Stimulated activated CD4-positive, alpha-beta T cell treated with anti-CD3 and anti-CD28 coated beads, TNF-alpha, amount 100 ng/mL, for 48 hours (primary cell): ENCODE results near the gene LMOD1.

ENCODE experiments used
- DNase-seq, 3 donors: peaks; one replicate each; pipeline ENCODE4 v3.0.0-alpha.2; 2020; ENCODE audit warnings: low read depth in 3 of 3

Gene LMOD1

DNA sequence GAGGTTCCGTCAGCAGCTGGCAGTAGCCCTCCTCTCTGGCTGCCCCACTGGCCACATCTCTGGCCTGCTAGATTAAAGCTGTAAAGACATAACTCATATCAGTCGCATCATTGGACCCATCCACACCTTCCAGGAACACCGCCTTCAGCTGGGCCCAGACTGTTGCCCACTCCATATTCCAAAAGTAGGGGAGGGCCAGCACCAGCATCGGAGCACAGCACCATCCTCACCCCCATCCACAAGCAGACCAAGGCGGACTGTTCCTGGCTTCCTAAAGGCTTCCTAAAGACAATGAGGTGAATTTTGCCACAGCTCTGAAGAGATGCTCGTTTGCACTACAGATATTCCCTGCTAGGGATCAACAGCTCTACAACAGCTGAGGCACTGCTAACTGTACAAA lies 54.1 kb downstream of the LMOD1 start:
- no peak for DNase-seq

DNA sequence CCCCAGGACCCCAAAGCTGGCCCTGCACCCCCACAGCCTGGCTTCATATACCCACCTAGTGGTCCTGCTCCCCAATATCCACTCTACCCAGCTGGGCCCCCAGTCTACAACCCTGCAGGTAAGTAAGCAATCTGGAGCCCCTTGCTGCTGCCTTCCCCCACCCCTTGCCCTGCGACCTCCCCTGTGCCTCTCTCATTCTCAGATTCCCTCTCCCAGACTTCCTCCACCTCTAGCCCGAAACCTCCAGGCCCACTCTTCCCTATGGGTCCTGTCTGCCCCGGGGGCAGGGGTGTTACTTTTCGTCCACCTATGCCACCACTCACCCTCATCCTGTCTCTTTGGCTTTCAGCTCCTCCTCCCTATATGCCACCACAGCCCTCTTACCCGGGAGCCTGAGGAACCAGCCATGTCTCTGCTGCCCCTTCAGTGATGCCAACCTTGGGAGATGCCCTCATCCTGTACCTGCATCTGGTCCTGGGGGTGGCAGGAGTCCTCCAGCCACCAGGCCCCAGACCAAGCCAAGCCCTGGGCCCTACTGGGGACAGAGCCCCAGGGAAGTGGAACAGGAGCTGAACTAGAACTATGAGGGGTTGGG lies 54.8 kb downstream of the LMOD1 start:
- no peak for DNase-seq

DNA sequence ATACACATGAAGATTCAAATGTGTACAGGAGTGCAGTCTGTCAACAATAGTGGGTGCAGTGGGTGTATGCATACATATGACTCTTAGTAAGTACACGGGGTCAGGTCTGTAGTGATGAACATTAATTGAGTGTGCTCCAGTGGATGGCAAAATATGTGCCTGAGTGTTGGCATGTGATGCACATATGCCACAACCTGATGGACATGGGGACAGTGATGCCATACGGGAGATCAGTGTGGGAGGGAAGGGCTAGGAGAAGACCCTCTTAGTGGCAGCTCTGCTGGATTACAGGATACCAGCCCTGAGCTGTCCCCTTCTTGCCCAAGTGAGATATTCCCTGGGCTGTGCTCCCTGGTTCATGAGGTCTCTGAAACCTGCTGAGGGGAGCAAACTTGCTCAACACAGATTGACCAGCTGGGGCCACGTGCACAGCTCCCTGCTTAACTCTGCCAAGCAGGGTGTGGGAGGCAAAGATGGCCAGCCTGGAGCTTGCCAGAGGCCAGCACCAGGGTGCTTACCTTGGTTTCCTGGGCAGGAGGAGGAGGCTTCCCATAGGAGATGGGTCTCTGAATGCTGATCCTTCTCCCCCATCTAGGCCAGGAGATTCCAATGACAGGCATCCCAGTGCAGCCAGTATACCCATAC lies 55.4 kb downstream of the LMOD1 start:
- DNase-seq, result no peak

DNA sequence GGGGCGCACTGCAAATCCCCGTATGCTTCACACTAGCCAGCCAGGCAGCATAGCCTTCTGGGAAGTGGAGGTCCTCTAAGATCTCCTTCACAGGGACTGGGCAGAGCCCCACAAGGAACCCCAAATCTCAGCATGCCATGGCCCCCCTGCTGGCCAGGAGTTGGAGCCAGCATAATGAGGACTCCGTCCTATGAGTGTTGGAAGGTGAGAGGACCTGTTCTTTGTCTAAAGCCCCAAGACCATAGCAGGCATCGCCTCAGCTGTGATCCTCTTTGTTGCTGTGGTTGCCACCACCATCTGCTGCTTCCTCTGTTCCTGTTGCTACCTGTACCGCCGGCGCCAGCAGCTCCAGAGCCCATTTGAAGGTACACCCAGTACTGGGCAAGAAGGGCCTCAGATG lies 56.1 kb downstream of the LMOD1 start:
- no peak for DNase-seq

DNA sequence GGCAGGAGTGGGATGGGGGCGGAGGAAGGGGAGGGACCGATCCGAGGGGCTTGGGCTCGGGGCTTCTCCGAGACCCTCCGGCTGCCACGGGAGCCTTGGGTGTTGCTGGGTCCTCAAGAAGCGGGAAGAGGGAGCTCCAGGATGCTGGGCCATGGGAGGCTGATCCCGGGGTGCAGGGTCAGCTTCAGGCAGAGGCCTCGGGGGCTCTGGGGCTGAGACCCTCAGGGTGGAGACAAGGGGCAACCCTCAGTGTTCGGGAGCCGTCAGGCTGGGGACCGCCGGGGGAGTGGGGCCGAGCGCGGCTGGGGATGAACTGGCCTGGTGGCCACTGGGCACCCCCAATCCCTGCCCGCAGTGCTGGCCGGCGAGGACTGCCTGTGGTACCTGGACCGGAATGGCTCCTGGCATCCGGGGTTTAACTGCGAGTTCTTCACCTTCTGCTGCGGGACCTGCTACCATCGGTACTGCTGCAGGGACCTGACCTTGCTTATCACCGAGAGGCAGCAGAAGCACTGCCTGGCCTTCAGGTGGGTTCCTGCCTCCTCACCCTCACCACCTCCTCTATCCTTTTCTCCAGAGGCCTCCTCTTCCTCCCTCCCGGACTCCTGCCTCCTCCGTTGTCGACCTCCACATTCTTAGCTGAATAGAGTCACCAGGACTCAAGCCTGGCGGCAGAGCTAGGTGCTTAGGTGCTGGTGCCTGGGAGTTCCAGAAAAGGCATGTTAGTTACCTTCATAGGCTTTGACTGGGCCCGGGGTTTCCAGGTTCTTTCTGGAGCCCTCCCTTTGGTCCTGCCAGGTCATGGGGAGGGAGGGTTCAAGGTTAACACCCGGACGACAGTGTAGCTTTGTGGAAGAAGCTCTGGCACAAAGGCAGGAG lies 57.0 kb downstream of the LMOD1 start:
- no peak for DNase-seq

DNA sequence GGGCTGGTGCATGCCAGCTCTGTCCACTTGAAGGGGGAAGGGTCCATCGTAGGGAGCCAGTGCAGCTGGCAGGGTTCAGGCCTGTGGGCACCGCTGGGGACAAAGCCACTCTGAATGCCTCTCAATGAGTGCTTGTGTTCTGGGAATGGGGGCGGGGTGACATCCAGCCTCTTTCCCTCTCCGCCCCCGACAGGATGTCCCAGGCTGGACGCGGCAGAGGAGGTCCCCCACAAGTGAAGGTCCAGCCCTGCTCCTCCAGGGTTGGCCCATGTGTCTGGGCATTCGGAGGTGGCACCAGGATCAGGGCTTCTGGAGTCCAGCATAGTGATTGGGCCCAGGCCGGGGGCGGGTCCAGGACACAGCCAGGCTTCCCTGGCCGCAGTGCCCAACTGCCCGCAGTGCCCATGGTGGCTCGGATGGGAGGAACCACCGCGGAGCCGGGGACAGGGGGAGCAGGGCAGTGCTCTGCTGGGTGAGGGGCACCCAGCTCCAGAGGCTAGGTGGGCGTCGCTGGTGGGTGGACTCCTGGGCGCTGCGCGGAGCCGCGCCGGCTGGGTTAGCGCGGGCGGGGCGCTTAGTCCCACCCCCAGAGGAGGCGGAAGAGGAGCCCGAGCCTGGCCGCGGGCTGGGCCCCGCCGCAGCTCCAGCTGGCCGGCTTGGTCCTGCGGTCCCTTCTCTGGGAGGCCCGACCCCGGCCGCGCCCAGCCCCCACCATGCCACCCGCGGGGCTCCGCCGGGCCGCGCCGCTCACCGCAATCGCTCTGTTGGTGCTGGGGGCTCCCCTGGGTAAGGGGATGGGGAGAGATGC lies 57.9 kb downstream of the LMOD1 start, which contains the start of gene SHISA4:
Gene SHISA4, plus strand, starts transcription at position 617 of the 808 bp plus-strand sequence. Its CDS starts 97 bp downstream, at position 714.
- DNase-seq, result no peak

DNA sequence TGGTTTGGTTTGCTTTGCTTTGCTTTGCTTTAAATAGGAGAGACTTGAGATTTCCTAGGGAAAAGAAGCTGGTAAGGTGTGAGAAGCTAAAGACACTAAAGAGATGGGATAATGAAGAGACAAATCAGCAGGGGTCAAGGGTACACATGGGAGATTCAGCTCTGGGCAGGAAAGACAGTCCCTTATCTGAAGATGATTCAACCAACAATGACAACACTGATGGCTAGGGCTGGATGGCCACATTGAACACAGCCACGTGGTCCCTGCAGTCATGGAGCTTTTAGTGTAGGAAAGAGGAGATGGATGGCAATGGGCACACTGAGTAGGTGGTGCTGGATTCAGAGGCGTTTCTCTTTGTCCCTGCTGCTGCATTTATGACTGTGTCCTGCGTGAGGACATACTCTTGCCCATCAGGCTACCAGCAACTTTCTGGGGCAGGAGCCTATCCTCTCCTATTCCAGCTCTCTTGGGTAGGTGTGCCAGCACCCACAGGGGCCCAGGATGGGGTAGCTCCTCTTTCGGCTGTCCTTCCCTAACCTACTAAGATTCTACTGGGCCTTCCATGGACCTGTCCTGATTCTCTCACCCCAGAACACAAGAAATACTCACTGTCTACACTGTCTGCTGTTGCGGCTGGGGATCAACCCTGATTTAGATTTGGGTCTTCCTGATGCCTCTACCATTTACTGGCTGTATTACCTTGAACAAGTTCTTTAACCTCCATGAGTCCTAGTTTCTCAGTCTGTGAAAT lies 59.1 kb downstream of the LMOD1 start:
- DNase-seq, result no peak

DNA sequence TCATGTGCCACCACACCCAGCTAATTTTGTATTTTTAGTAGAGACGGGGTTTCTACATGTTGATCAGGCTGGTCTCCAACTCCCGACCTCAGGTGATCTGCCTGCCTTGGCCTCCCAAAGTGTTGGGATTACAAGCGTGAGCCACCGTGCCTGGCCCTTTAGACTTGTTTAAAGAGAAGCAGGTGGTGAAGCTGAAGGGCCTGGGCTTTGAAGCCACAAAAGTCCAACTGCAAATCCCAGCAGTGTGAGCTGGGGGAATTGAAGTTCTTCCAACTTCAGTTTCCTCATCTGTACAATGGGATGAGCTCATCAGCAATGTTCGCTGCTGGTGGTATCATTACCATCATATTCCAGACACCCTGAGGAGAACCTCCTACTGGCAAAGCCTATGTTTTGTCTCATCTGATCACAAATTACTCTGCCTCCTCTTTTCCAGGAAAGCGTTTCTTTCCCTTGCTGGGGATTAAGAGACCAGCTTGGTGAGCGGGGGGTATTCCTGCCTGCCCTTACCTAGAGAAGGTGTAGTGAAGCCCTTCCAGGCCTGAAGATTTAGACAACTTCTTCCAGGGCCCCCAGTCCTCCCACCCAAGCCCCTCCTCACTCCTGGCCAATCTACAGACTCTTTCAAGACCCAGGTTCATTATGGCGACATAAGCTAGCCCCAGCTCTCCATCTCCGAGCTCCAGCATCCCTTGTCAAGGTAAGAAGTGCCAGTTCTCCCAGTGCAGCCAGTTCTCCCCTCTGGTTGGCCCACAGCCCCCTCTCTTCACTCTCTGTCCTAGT lies 60.1 kb downstream of the LMOD1 start:
- no peak for DNase-seq

DNA sequence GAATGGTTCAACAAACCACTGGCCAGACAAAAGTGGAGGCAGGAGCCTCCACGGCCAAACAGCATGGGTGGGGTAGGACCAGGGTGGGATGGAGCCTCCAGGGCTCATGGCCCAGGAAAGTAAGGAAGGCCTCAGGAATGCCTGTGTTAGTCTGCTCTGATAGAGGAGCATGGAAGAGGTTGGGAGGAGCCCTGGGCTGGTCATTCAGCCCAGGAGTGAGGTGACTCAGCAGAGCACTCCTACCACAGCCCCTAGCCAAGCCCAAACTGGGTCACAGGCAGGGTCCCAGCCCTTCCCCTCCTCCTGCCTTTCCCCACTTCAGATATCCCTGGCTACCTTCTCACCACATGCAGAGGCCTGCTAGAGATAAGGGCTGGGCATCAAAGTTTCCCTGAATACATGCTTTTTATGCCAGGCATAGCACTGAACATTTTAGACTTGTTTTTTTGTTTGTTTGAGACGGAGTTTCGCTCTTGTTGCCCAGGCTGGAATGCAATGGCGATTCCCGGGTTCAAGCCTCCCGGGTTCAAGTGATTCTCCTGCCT lies 60.7 kb downstream of the LMOD1 start:
- DNase-seq, result no peak

DNA sequence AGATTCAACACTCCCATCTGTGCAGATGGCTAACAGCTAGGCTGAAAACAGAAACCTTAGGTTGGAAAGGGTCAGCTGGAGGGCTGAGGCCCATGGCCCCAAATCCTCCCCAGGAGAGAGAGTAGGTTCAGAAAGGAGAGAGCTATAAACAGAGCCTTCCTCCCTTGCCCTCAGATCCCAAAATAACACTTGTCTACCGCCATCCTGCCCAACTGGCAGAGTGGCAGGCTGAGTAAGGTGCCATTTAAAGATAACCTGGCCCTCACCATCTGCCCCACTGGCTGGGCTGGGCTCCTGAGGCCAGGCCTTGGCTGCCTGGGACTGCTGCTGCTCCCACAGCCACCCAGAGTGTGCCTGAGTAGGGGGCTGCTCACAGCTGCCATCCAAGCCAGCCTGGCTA lies 61.9 kb downstream of the LMOD1 start:
- DNase-seq, result no peak

DNA sequence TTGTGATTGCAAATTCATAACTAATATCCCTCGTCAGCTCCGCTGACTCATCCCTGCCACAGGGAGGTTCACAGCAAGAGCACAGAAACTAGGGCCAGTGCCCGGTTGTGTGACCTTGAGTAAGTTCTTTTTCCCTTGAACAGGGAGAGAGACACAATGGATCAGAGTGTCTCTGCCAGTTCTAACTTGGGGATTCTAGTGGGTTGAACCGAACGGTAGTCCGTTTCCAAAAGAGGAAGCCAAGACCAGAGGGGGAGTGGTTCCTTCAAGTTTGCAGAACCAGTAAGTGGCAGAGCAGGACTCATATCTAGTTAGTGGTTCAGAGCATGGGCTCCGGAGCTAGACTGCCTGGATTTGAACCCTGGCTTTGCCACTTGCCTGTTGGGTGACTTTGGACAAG lies 62.6 kb downstream of the LMOD1 start:
- DNase-seq, result no peak

DNA sequence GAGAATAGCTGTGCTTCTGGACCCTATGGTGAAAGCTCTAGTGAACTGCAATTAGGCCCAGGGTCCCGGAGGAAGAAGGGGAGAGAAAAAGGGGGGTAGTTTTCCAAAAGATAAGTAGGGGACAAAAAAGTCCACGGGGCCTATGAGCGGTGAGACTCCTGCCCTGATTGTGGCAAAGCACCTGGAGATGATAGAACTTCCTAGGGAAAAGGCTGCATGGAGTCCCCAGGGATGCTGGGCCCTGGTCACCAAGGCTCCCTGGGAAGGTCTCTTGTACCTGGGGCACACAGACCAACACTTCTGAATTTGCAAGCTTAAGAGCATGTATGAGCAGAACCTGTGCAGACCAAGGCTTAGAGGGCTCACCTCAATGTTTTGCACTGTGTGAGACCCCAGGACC lies 63.1 kb downstream of the LMOD1 start:
- DNase-seq, result no peak

DNA sequence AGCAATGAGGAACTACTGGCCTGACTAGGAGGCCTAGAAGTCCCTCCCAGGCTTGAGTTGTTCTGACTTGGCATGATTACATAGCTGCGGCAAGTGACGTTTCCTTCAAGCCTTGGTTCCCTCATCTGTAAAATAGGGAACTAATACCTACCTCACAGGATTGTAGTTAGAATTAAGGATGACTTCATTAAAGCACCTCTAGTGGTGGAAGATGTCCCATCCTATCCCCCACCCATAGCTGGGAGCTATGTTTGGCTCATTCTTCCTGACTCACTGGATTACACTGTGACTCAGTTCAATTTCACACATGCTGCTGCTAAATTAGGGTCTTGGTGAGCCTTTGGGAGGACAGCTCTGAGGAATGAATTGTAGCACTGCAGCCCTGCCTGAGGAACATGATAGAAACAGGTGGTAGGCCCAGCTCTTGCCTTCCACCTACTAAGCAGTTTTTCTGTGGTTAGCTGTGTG lies 63.6 kb downstream of the LMOD1 start:
- no peak for DNase-seq

DNA sequence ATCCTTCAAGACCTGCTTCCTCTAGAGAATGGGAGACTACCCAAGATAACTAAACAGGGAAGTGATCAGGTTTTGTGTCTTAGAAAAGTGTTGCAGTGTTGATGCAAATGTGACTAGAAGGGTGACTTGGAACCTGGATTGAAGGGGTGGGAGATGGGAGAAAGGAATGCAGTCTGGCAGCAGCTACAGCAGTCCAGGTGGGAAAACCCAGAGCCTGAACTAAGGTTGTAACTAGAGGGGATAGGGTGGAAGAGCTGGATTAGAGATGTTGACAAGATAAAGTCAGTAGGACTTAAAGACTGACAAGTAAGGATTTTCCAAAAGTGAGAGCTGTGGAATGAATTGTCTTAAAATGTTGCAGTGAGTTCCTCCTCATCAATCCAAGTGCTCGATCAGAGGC lies 64.7 kb downstream of the LMOD1 start:
- no peak for DNase-seq

DNA sequence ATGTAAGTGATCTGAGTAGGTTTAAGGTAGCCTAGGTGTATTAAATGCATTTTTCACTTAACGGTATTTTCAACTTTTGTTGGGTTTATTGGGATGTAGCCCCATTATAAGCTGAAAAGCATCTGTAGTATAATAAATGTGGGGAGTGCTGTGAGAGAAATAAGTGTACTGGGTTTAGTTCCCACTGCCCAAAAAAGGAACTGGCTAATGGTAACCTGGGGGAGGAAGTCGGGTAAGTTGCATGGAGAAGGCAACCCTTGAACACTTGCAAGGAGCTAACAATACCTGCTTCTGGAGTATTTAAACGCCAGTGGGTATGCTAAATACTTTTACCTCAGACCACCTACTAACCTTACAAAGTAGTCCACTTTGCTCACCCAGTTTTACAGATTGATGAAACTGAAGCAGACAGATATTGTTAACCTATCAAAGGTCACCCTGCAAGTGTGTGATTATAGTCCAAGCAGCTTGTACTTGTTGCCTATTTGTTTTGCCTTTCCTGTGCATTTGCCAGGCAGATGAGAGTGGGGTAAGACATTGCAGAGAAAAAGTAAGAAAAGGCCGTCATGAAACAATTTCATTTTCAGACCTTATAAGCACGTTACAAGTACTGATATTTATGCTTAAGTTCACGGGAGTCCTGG lies 65.3 kb downstream of the LMOD1 start:
- no peak for DNase-seq

DNA sequence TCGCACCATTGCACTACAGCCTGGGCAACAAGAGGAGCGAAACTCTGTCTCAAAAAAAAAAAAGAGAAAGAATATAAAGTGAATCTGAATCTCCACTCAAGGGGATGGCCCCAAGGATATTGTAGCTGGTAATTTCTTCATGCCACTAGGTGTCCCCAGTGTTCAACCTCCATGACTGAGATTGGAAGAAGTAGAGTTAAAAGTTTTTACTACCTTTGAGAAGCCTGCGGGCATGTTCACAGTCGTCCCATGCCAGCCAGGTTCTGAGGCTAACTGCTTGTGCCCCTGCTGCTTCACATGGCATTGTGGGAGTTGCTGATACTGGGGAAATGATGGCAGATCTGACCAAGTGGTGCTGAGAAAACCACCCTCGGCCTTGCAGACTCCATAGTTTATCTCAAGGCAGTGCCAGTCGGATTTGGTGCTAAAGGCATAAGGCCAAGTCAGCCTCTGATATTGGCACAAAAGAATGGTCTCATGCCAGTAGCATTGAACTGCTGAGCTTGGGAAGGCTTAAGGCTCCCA lies 68.4 kb downstream of the LMOD1 start:
- no peak for DNase-seq

DNA sequence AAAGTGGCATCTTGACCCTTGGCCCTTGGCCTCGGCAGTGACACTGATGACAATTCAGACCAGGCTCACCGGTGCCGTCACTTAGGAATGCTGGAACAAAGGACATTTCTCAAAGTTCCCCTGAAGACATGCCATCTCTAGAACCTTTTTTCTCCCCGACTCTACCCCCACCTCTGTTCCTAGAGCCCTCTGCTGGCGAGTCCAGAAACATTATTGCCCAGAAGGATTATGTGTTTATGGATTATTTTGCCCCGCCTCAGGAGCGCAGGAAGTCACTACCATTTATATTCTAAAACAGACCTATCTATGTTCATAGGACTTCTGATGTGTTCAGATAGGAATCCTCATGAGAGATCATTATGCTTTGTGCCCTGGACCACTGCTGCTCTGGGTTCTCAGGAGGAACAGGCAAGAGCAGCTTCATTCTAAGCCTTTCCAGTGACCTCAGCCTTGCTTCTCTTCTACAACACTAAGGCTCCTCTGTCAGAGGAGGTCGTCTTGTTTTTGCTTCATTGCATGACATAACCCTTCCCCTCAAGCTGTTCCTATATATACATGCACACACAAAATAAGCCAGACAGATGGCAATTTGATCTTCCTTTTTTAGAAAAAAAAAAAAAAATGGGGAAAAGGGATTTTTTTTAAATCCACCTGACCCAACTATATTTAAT lies 70.1 kb downstream of the LMOD1 start:
- DNase-seq, result no peak

DNA sequence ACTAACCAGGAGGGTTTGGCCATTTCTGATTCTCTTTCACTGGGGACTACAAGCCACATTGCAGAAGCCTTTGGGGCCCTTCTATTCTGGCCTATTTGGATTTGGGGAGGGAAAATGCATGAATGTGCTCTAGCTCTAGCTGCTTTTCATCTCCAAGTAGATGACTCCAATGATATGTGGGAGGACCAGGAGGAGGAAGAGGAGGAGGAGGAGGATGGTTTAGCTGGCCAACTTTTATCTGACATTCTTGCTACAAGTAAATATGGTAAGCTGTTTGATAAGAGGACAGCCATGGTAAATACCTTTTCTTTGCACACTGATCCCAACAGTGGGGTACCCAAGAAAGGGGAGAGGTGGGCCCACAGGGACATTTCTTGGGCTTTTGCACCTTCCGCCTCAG lies 71.7 kb downstream of the LMOD1 start:
- DNase-seq, result no peak

DNA sequence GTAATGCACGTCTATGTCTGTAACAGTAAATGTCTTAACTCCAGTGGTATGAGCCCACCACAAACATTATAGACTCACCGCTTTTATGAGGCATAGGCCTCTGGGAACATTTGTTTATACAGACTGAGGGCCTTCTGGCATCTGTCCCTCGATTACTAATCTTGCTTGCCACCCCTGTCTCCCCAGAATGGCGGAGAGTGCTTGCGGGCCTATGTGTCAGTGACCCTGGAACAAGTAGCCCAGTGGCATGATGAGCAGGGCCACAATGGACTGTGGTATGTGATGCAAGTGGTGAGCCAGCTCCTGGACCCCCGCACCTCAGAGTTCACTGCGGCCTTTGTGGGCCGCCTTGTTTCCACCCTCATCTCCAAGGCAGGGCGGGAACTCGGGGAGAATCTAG lies 76.0 kb downstream of the LMOD1 start:
- no peak for DNase-seq
